GM12878 (cell line): ENCODE results near the gene IL16. TPM values are rescaled to one million over a fixed set of nuclear protein-coding genes. Genes with fewer than 3 reads are reported as not detected.
A peak's percentile ranks its signal among the peaks of the same experiment; 100 is the strongest.

Experiments
- ATAC-seq: fragments of 200-7000 bp; cut with Tn5 transposase; 3 replicates; pipeline ENCODE4 v1.9.1; 2020; ENCODE audit warnings: mild to moderate bottlenecking, moderate library complexity
- BruUV-seq: library from RNA; stranded (reverse); fragments of 400-500 nt; replicated peaks from 2 replicates; lab custom pipeline; 2021; lab: Mats Ljungman, UMichigan
- CTCF ChIA-PET: fragments of 300-600 bp; sonication (Branson Sonifier 250); formaldehyde crosslinking; extraction: SDS; loops from one replicate; lab custom pipeline; 2021; ENCODE audit warnings: inconsistent platforms; lab: Yijun Ruan, JAX
- POLR2A ChIA-PET: fragments of 350-600 bp; formaldehyde crosslinking; extraction: SDS; loops from one replicate; lab custom pipeline; 2021; ENCODE audit warnings: inconsistent platforms; lab: Charles Lee
- RAD21 ChIA-PET: fragments of 300-600 bp; sonication (Branson Sonifier 250); formaldehyde crosslinking; loops from one replicate; lab custom pipeline; 2023; ENCODE audit warnings: antibody characterized with exemption; ENCODE audit not compliant: unreplicated experiment; lab: Charles Lee
- SMC1A ChIA-PET: fragments of 300-600 bp; sonication (Branson Sonifier 250); formaldehyde crosslinking; loops from one replicate; lab custom pipeline; 2023; ENCODE audit not compliant: unreplicated experiment, uncharacterized antibody; lab: Charles Lee
- DNase-seq: peaks from one replicate; pipeline ENCODE4 v3.0.0-alpha.2; 2011; ENCODE audit warnings: low read depth, low spot score
- FAIRE-seq: peaks from 3 replicates; lab custom pipeline; 2011; peaks lifted over from hg19 to GRCh38; lab: Jason Lieb, UNC
- H2AFZ ChIP-seq: 2 replicates; pipeline ENCODE4 v1.6.0; 2011; ENCODE audit warnings: low read depth, low read length, control low read depth; ENCODE audit not compliant: control insufficient read depth
- H3K27ac ChIP-seq: 2 replicates; pipeline ENCODE4 v1.5.1; 2011; ENCODE audit warnings: control low read depth; ENCODE audit not compliant: control insufficient read depth, insufficient read depth
- H3K27me3 ChIP-seq, 2 experiments: replicated peaks in 1 of 2; 2 replicates each; pipeline versions ENCODE4 v1.6.0 to v1.6.1; 2011; ENCODE audit warnings: low read length in 1 of 2; ENCODE audit not compliant: control insufficient read depth in 2 of 2, insufficient read depth in 2 of 2
- H3K36me3 ChIP-seq, 2 experiments: 2 replicates each; pipeline ENCODE4 v1.5.1; 2011; ENCODE audit warnings: low read length in 1 of 2; ENCODE audit not compliant: control insufficient read depth in 2 of 2, insufficient read depth in 2 of 2
- H3K4me1 ChIP-seq: 2 replicates; pipeline ENCODE4 v1.6.1; 2011; ENCODE audit warnings: mild to moderate bottlenecking, low read length, moderate library complexity, mixed read lengths; ENCODE audit not compliant: control insufficient read depth, insufficient read depth
- H3K4me2 ChIP-seq: 2 replicates; pipeline ENCODE4 v1.6.0; 2011; ENCODE audit warnings: control low read depth; ENCODE audit not compliant: control insufficient read depth, insufficient read depth
- H3K4me3 ChIP-seq: fragments of 200-600 bp; sonication (generic); 2 replicates; pipeline ENCODE4 v1.5.1; 2016
- H3K79me2 ChIP-seq: 2 replicates; pipeline ENCODE4 v1.6.0; 2011; ENCODE audit warnings: low read length; ENCODE audit not compliant: control insufficient read depth, insufficient read depth
- H3K9ac ChIP-seq: 2 replicates; pipeline ENCODE4 v1.8.0; 2011; ENCODE audit warnings: low read length, control low read depth, mixed read lengths; ENCODE audit not compliant: control insufficient read depth, insufficient read depth
- H3K9me3 ChIP-seq: replicated peaks from 3 replicates; pipeline ENCODE4 v1.5.1; 2011; ENCODE audit warnings: mild to moderate bottlenecking, low read length; ENCODE audit not compliant: control insufficient read depth, insufficient read depth
- H4K20me1 ChIP-seq: 2 replicates; pipeline ENCODE4 v1.6.0; 2011; ENCODE audit not compliant: control insufficient read depth, insufficient read depth
- CREB1 ChIP-seq: IDR thresholded peaks from 2 replicates; pipeline ENCODE4 v1.6.1; 2012; ENCODE audit warnings: low read depth, mild to moderate bottlenecking, inconsistent platforms
- KAT2A ChIP-seq: conservative IDR thresholded peaks from 2 replicates; pipeline ENCODE4 v1.6.1; 2011; ENCODE audit warnings: low read depth, low read length; ENCODE audit not compliant: control insufficient read depth
- MEF2A ChIP-seq: IDR thresholded peaks from 2 replicates; pipeline ENCODE4 v1.6.1; 2011; ENCODE audit warnings: low read depth, mild to moderate bottlenecking, low read length, moderate library complexity; ENCODE audit not compliant: insufficient read depth
- MEF2B ChIP-seq: fragments of 450-650 bp; IDR thresholded peaks from 2 replicates; pipeline ENCODE4 v1.6.1; 2018; ENCODE audit warnings: mild to moderate bottlenecking, moderate library complexity; ENCODE audit not compliant: partially characterized antibody, poor library complexity, severe bottlenecking
- MTA3 ChIP-seq: IDR thresholded peaks from 2 replicates; pipeline ENCODE4 v1.6.1; 2012; ENCODE audit warnings: low read length, inconsistent platforms, borderline replicate concordance
- NFIC ChIP-seq: IDR thresholded peaks from 2 replicates; pipeline ENCODE4 v1.6.1; 2012; ENCODE audit warnings: low read depth, mild to moderate bottlenecking, inconsistent platforms, low read length, moderate library complexity
- NR2C1 ChIP-seq: fragments of 450-650 bp; IDR thresholded peaks from 2 replicates; pipeline ENCODE4 v1.6.1; 2017; ENCODE audit warnings: antibody characterized with exemption, mild to moderate bottlenecking, moderate library complexity
- RUNX3 ChIP-seq: IDR thresholded peaks from 2 replicates; pipeline ENCODE4 v1.6.1; 2012; ENCODE audit warnings: low read length, inconsistent platforms
- ZNF687 ChIP-seq: fragments of 450-650 bp; IDR thresholded peaks from 2 replicates; pipeline ENCODE4 v1.6.1; 2017; ENCODE audit warnings: mild to moderate bottlenecking, moderate library complexity
- WGBS: methylation state at CpG from one replicate; pipeline ENCODE4 v1.1.6; 2016; ENCODE audit warnings: low lambda C conversion rate; ENCODE audit not compliant: insufficient replicate concordance, insufficient coverage; ENCODE audit errors: missing lambda C conversion rate; 5-methylcytosine and 5-hydroxymethylcytosine counted together
- in situ Hi-C: fragments of 300-500 bp; cut with MboI; formaldehyde crosslinking; loops from 9 replicates; pipeline ENCODE4 v1.14.3; 2018; ENCODE audit warnings: mixed read lengths
- intact Hi-C: fragments of 100-400 bp; cut with micrococcal nuclease; formaldehyde crosslinking; loops from one replicate; pipeline ENCODE4 v1.14.2; 2022; ENCODE audit not compliant: unreplicated experiment
- polyA plus RNA-seq, 11 experiments: library from polyadenylated mRNA; depleted of rRNA in 4 of 11; unstranded in 6 of 11; stranded (reverse) in 5 of 11; fragments of >200 nt; fragmentation: Nextera tagmentation in 4 of 11; fragmentation: Illumina TruSeq in 1 of 11; extraction: Ambion mirVana in 4 of 11; extraction: Trizol in 1 of 11; gene quantifications; 1 replicate in 1 of 11; 2 replicates in 10 of 11; pipeline versions ENCODE4 v1.2.1 to v1.2.3, GENCODE V29; 2011 to 2016; ENCODE audit warnings: inconsistent platforms in 2 of 11, missing spikeins in 2 of 11, low read depth in 1 of 11
- total RNA-seq, 4 experiments: library from RNA; depleted of rRNA in 3 of 4; stranded (reverse); fragments of >200 nt in 3 of 4; fragmentation: Illumina TruSeq in 1 of 4; extraction: Trizol in 1 of 4; gene quantifications; 2 replicates each; pipeline versions ENCODE4 v1.2.1 to v1.2.3, GENCODE V29; 2013 to 2021

The IL16 gene
- total and polyA plus RNA-seq, 10 of the 15 experiments (the other 5 are each of a cell fraction or from before 2014, with no cell fraction given), result 21.7 to 206 (median 44.5) TPM

GRCh38 chr15:81284256-81285031, 87.8 kb downstream of the IL16 start:
- ATAC-seq (peak; percentile 67), DNase-seq (no peak), FAIRE-seq (peak; percentile 72)
- no peaks in the 10 kb centered on the region for H3K79me2 ChIP-seq
- 40% methylated on average over 5 of the region's 5 CpGs for WGBS
- intact Hi-C loops (no loop called here), in situ Hi-C loops (loop anchor here (10.0 to 25.0 kb wide), 3 partner anchors 760 to 1928 kb away; partner anchors contain the start of genes HDGFL3 and MEX3B)
- H3K9ac ChIP-seq, result no peak overlapping the region
- TF ChIP-seq CREB1 (0 out of 2 replicates have a peak, but pooled peaks have one; percentile 9), MEF2B (peak; percentile 10), NR2C1 (no peak), NFIC (0 out of 2 replicates have a peak, but pooled peaks have one; percentile 44), MTA3 (peak; percentile 63; the same call in 1 of the 2 replicates), MEF2A (0 out of 2 replicates have a peak, but pooled peaks have one; percentile 64), ZNF687 (peak; percentile 34; the same call in 1 of the 2 replicates), KAT2A (no peak), RUNX3 (peak; percentile 40)
- no TSS peak for BruUV-seq
- H3K4me3 ChIP-seq, result no peak overlapping the region; the same call in 1 of the 2 replicates
- peak overlapping the region; percentile 88 for H2AFZ ChIP-seq
- no peaks in the 10 kb centered on the region for H3K36me3 ChIP-seq
- no peaks in the 10 kb centered on the region; the same call in 2 of the 3 replicates for H3K9me3 ChIP-seq
- RAD21 ChIA-PET, result interaction anchor here (1.2 to 2.2 kb wide), 2 partner anchors 8 to 18 kb away, joined by 3 to 8 read pairs; no protein-coding TSS in a partner anchor
- SMC1A ChIA-PET, result interaction anchor here (0.7 to 2.6 kb wide), 6 partner anchors 9 to 52 kb away, joined by 3 to 12 read pairs (median 6); no protein-coding TSS in a partner anchor
- no peaks in the 10 kb centered on the region for H4K20me1 ChIP-seq
- POLR2A ChIA-PET, result interaction anchor here (1.1 to 1.8 kb wide), 2 partner anchors 15 to 17 kb away, joined by 4 to 5 read pairs; no protein-coding TSS in a partner anchor
- H3K27me3 ChIP-seq, result no peaks in the 10 kb centered on the region
- H3K4me1 ChIP-seq, result peaks cover 30% of the 10 kb centered on the region
- CTCF ChIA-PET, result interaction anchor here (0.8 to 2.4 kb wide), 8 partner anchors 9 to 53 kb away, joined by 3 to 13 read pairs (median 7); no protein-coding TSS in a partner anchor
- peak overlapping the region; percentile 79 for H3K4me2 ChIP-seq
- peak overlapping the region; percentile 72 for H3K27ac ChIP-seq
